ENCODE measurements around the gene NR6A1. TPM values are rescaled to one million over a fixed set of nuclear protein-coding genes. Genes with fewer than 3 reads are reported as not detected.

Gene NR6A1
- total RNA-seq (2012; rRNA removed), result 0.25 and 1.5 TPM in 2 replicates

GRCh38 chr9:124771021-124771866 is at the start of gene NR6A1:
Gene NR6A1, minus strand, starts transcription at chr9:124771311.
- Histone ChIP-seq H3K4me1 (ENCODE audit: control insufficient read depth, insufficient read depth, low read length) (peaks cover 13% of the 10 kb centered on the region), H3K4me2 (ENCODE audit: low read length) (peak within 1 kb of the TSS; percentile 92), H3K9me3 (replicated peaks; ENCODE audit: low read length) (no peaks in the 10 kb centered on the region), H3K36me3 (ENCODE audit: insufficient read depth, low read length) (no peaks in the 10 kb centered on the region), H3K4me3 (ENCODE audit: low read length) (peak within 1 kb of the TSS; percentile 80), H3K27me3 (ENCODE audit: control insufficient read depth, insufficient read depth, low read length) (peaks cover 42% of the 10 kb centered on the region), H3K9ac (ENCODE audit: low read depth, low read length) (peak within 1 kb of the TSS; percentile 84)

- Histone ChIP-seq H3K4me2 (ENCODE audit: low read length) (no peak overlapping the region), H3K4me1 (ENCODE audit: control insufficient read depth, insufficient read depth, low read length) (peaks cover 26% of the 10 kb centered on the region), H3K36me3 (ENCODE audit: insufficient read depth, low read length) (no peaks in the 10 kb centered on the region), H3K27me3 (ENCODE audit: control insufficient read depth, insufficient read depth, low read length) (no peaks in the 10 kb centered on the region), H3K9me3 (replicated peaks; ENCODE audit: low read length) (no peaks in the 10 kb centered on the region), H3K9ac (ENCODE audit: low read depth, low read length) (no peak overlapping the region), H3K4me3 (ENCODE audit: low read length) (no peak overlapping the region)
Measured at GRCh38 chr9:124818431-124819281, 47.5 kb upstream of the NR6A1 start.

GRCh38 chr9:124815601-124816000 is 44.5 kb upstream of the NR6A1 start:
- Histone ChIP-seq H3K4me1 (ENCODE audit: control insufficient read depth, insufficient read depth, low read length) (peaks cover 47% of the 10 kb centered on the region), H3K9me3 (replicated peaks; ENCODE audit: low read length) (no peaks in the 10 kb centered on the region)

GRCh38 chr9:124814164-124814535 is 43.0 kb upstream of the NR6A1 start:
- Histone ChIP-seq H3K27me3 (ENCODE audit: control insufficient read depth, insufficient read depth, low read length) (no peaks in the 10 kb centered on the region), H3K4me2 (ENCODE audit: low read length) (no peak overlapping the region), H3K9me3 (replicated peaks; ENCODE audit: low read length) (no peaks in the 10 kb centered on the region), H3K36me3 (ENCODE audit: insufficient read depth, low read length) (no peaks in the 10 kb centered on the region), H3K9ac (ENCODE audit: low read depth, low read length) (no peak overlapping the region), H3K4me1 (ENCODE audit: control insufficient read depth, insufficient read depth, low read length) (peaks cover 49% of the 10 kb centered on the region), H3K4me3 (ENCODE audit: low read length) (no peak overlapping the region)

More at GRCh38 chr9:124815601-124816000, 44.5 kb upstream of the NR6A1 start:
- Histone ChIP-seq H3K36me3 (ENCODE audit: insufficient read depth, low read length) (no peaks in the 10 kb centered on the region), H3K9ac (ENCODE audit: low read depth, low read length) (no peak overlapping the region), H3K27me3 (ENCODE audit: control insufficient read depth, insufficient read depth, low read length) (no peaks in the 10 kb centered on the region), H3K4me2 (ENCODE audit: low read length) (no peak overlapping the region), H3K4me3 (ENCODE audit: low read length) (no peak overlapping the region)

DNA sequence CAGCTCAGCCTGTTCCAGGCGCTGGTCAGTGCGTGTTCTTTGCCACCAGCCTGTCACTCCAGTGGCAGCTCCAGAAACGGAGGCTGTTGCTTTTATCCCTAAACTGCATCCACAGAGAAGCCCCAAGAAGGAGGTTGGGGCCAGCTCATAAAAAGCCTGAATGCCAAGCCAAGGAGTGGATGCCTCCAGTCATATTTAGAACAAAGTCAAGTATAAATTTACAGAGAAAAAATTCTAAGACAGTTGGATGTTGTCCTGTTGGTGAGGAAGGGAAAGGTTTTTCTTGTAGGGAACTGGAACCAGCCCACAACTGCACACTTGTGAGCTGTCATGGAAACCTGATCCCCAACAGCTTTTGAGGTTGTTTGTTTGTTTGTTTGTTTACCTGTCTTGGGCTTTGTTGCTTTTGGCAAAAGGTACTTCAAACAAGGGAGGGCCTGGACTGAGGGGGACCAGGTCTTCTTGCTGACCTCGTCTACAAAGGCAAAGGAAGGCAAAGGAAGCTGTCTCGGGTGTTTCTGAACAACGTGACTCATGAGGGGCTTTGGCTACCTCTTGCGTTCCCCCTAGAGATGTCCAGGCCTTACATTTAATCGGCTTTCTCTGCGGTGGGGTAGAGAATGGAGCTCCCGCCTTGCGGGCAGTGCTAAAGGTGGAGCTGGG is 42.5 kb upstream of the NR6A1 start:
- H3K4me1 ChIP-seq (ENCODE audit: control insufficient read depth, insufficient read depth, low read length), result peaks cover 45% of the 10 kb centered on the region
- H3K4me3 ChIP-seq (ENCODE audit: low read length), result no peak overlapping the region
- H3K4me2 ChIP-seq (ENCODE audit: low read length), result peak overlapping the region; percentile 46
- H3K27me3 ChIP-seq (ENCODE audit: control insufficient read depth, insufficient read depth, low read length), result no peaks in the 10 kb centered on the region
- no peaks in the 10 kb centered on the region for H3K36me3 ChIP-seq (ENCODE audit: insufficient read depth, low read length)
- no peaks in the 10 kb centered on the region for H3K9me3 ChIP-seq (replicated peaks; ENCODE audit: low read length)
- no peak overlapping the region for H3K9ac ChIP-seq (ENCODE audit: low read depth, low read length)

- H3K9ac ChIP-seq (ENCODE audit: low read depth, low read length), result peak overlapping the region; percentile 59
- no peaks in the 10 kb centered on the region for H3K9me3 ChIP-seq (replicated peaks; ENCODE audit: low read length)
- H3K4me3 ChIP-seq (ENCODE audit: low read length), result no peak overlapping the region
- H3K4me1 ChIP-seq (ENCODE audit: control insufficient read depth, insufficient read depth, low read length), result peaks cover 41% of the 10 kb centered on the region
- peak overlapping the region; percentile 46 for H3K4me2 ChIP-seq (ENCODE audit: low read length)
- H3K36me3 ChIP-seq (ENCODE audit: insufficient read depth, low read length), result no peaks in the 10 kb centered on the region
- H3K27me3 ChIP-seq (ENCODE audit: control insufficient read depth, insufficient read depth, low read length), result no peaks in the 10 kb centered on the region
Measured at GRCh38 chr9:124813041-124813440, 41.9 kb upstream of the NR6A1 start.

GRCh38 chr9:124812441-124812876 is 41.3 kb upstream of the NR6A1 start:
- H3K27me3 ChIP-seq (ENCODE audit: control insufficient read depth, insufficient read depth, low read length), result no peaks in the 10 kb centered on the region
- H3K9ac ChIP-seq (ENCODE audit: low read depth, low read length), result peak overlapping the region; percentile 59
- H3K36me3 ChIP-seq (ENCODE audit: insufficient read depth, low read length), result no peaks in the 10 kb centered on the region
- H3K4me2 ChIP-seq (ENCODE audit: low read length), result peak overlapping the region; percentile 46
- H3K4me1 ChIP-seq (ENCODE audit: control insufficient read depth, insufficient read depth, low read length), result peaks cover 41% of the 10 kb centered on the region
- H3K4me3 ChIP-seq (ENCODE audit: low read length), result no peak overlapping the region
- no peaks in the 10 kb centered on the region for H3K9me3 ChIP-seq (replicated peaks; ENCODE audit: low read length)

DNA sequence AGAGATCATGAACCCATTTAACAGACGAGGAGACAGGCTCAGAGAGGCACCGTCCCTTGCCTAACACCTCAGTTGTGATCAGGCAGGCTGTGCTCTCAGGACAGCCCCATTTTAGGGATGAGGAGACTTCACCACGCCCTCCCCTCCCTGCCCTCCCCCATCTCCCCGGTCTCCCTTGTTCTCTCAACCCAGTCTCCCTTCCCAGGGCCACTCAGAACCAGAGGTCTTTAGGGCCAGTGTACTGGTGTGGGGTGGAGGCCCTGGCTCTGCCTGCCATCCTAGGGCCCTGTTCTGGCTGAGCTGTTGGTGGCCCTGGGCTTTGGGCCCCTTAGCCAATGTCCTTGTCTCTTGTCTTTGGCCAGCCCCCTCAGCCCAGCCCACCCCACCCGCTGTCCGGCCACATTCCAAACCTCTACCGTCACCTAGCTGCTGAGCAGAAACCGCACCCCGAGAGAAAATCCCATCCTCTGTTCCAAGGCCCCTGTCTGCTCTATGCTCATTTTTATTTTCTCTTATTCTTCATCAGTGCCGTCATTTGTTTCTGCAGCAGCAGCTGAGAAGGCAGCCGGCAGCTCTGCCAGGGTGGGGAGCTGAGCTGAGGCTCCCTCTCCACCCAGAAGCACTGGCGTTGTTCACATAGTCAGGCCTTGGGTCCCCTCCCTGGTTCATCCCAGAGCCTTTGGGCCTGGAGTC is 39.7 kb upstream of the NR6A1 start:
- Histone ChIP-seq H3K9ac (ENCODE audit: low read depth, low read length) (peak overlapping the region; percentile 80), H3K27me3 (ENCODE audit: control insufficient read depth, insufficient read depth, low read length) (no peaks in the 10 kb centered on the region), H3K36me3 (ENCODE audit: insufficient read depth, low read length) (no peaks in the 10 kb centered on the region), H3K4me1 (ENCODE audit: control insufficient read depth, insufficient read depth, low read length) (peaks cover 41% of the 10 kb centered on the region), H3K9me3 (replicated peaks; ENCODE audit: low read length) (no peaks in the 10 kb centered on the region), H3K4me2 (ENCODE audit: low read length) (peak overlapping the region; percentile 55), H3K4me3 (ENCODE audit: low read length) (peak overlapping the region; percentile 12)

DNA sequence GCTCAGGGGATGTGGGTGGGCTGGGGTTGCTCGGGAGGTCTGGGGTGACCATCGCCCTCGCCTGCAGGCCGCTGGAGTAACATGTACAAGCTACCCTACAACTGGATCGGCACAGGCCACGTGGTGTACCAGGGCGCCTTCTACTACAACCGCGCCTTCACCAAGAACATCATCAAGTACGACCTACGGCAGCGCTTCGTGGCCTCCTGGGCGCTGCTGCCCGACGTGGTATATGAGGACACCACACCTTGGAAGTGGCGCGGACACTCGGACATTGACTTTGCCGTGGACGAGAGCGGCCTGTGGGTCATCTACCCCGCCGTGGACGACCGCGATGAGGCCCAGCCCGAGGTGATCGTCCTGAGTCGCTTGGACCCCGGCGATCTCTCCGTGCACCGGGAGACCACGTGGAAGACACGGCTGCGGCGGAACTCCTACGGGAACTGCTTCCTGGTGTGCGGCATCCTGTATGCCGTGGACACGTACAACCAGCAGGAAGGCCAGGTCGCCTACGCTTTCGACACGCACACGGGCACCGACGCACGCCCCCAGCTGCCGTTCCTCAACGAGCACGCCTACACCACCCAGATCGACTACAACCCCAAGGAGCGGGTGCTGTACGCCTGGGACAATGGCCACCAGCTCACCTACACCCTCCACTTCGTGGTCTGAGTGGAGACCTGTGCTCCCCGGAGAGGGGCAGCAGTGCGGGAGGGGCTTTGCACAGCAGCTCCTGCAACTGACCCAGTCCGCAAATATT is 38.8 kb upstream of the NR6A1 start:
- Histone ChIP-seq H3K27me3 (ENCODE audit: control insufficient read depth, insufficient read depth, low read length) (no peaks in the 10 kb centered on the region), H3K36me3 (ENCODE audit: insufficient read depth, low read length) (no peaks in the 10 kb centered on the region), H3K4me1 (ENCODE audit: control insufficient read depth, insufficient read depth, low read length) (peaks cover 47% of the 10 kb centered on the region), H3K9ac (ENCODE audit: low read depth, low read length) (peak overlapping the region; percentile 60), H3K4me2 (ENCODE audit: low read length) (no peak overlapping the region), H3K4me3 (ENCODE audit: low read length) (no peak overlapping the region), H3K9me3 (replicated peaks; ENCODE audit: low read length) (no peaks in the 10 kb centered on the region)

GRCh38 chr9:124809211-124809610 is 38.1 kb upstream of the NR6A1 start:
- Histone ChIP-seq H3K4me1 (ENCODE audit: control insufficient read depth, insufficient read depth, low read length) (peaks cover 50% of the 10 kb centered on the region), H3K36me3 (ENCODE audit: insufficient read depth, low read length) (no peaks in the 10 kb centered on the region), H3K4me2 (ENCODE audit: low read length) (no peak overlapping the region), H3K9me3 (replicated peaks; ENCODE audit: low read length) (no peaks in the 10 kb centered on the region), H3K27me3 (ENCODE audit: control insufficient read depth, insufficient read depth, low read length) (no peaks in the 10 kb centered on the region), H3K4me3 (ENCODE audit: low read length) (no peak overlapping the region), H3K9ac (ENCODE audit: low read depth, low read length) (no peak overlapping the region)
